ENCODE data around the gene TMEFF1. TPM values are rescaled to one million over a fixed set of nuclear protein-coding genes. Genes with fewer than 3 reads are reported as not detected.
A peak's percentile ranks its signal among the peaks of the same experiment; 100 is the strongest.

The TMEFF1 gene
- total RNA-seq, 1 donor from 2014 or later, result 171 TPM

DNA sequence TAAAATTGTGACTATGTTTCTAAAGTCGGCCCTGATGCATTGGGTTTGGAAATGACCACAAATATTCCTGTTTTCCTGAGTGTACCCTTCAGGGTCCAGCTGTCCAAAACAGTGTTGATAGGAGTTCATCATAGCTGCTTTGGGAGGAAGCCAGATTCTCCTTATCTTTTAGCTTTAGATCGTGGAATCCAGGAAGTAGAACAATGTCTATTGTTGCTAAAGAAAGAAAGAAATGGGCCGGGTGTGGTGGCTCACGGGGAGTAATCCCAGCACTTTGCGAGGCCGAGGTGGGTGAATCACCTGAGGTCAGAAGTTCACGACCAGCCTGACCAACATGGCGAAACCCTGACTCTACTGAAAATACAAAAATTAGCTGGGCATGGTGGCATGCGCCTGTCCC, 114.4 kb downstream of the TMEFF1 start:
- no peak overlapping the region for H3K4me3 Mint-ChIP-seq (ENCODE audit: unreplicated experiment)
- no peak for DNase-seq
- no peaks in the 10 kb centered on the region for H3K4me1 Mint-ChIP-seq (ENCODE audit: low read depth, unreplicated experiment)
- TF ChIP-seq CTCF (IDR thresholded peaks at IDR 0.05; ENCODE audit: partially characterized antibody, unreplicated experiment), result no peak
- peak overlapping the region; percentile 50 for H3K27ac Mint-ChIP-seq (ENCODE audit: unreplicated experiment)
- H3K27me3 Mint-ChIP-seq (ENCODE audit: unreplicated experiment), result peaks cover 4% of the 10 kb centered on the region
- peaks cover 7% of the 10 kb centered on the region for H3K9me3 Mint-ChIP-seq (ENCODE audit: unreplicated experiment)
- H3K36me3 Mint-ChIP-seq (ENCODE audit: unreplicated experiment), result no peaks in the 10 kb centered on the region

- no peak overlapping the region for H3K4me3 Mint-ChIP-seq (ENCODE audit: unreplicated experiment)
- H3K27ac Mint-ChIP-seq (ENCODE audit: unreplicated experiment), result no peak overlapping the region
- H3K9me3 Mint-ChIP-seq (ENCODE audit: unreplicated experiment), result peaks cover 7% of the 10 kb centered on the region
- no peaks in the 10 kb centered on the region for H3K4me1 Mint-ChIP-seq (ENCODE audit: low read depth, unreplicated experiment)
- TF ChIP-seq CTCF (IDR thresholded peaks at IDR 0.05; ENCODE audit: partially characterized antibody, unreplicated experiment), result no peak
- no peak for DNase-seq
- no peaks in the 10 kb centered on the region for H3K36me3 Mint-ChIP-seq (ENCODE audit: unreplicated experiment)
- H3K27me3 Mint-ChIP-seq (ENCODE audit: unreplicated experiment), result peaks cover 4% of the 10 kb centered on the region
Measured at GRCh38 chr9:100589582-100589981, 116.6 kb downstream of the TMEFF1 start.

DNA sequence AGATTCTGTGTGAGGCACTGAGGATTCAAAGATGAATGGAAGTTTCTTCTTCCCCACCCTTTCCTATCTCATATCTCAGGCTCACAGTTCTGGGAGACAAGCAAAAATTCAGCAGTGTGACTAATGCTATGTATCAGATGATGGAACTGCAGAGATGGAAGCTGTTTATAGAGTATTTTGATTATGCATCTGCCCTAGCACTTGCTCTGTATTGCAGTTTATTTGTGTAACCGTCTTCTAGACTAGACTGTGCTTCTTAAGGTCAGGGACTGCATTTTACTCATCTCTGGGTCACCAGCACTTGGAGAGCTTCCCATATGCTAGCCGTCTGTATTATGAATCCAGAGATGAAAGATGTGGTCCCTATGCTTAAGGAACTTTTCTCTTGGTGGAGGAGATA, 117.5 kb downstream of the TMEFF1 start:
- TF ChIP-seq CTCF (IDR thresholded peaks at IDR 0.05; ENCODE audit: partially characterized antibody, unreplicated experiment), result no peak
- peaks cover 3% of the 10 kb centered on the region for H3K4me1 Mint-ChIP-seq (ENCODE audit: low read depth, unreplicated experiment)
- peaks cover 10% of the 10 kb centered on the region for H3K9me3 Mint-ChIP-seq (ENCODE audit: unreplicated experiment)
- H3K27me3 Mint-ChIP-seq (ENCODE audit: unreplicated experiment), result peaks cover 4% of the 10 kb centered on the region
- no peak overlapping the region for H3K4me3 Mint-ChIP-seq (ENCODE audit: unreplicated experiment)
- H3K27ac Mint-ChIP-seq (ENCODE audit: unreplicated experiment), result no peak overlapping the region
- DNase-seq, result no peak
- H3K36me3 Mint-ChIP-seq (ENCODE audit: unreplicated experiment), result no peaks in the 10 kb centered on the region

DNA sequence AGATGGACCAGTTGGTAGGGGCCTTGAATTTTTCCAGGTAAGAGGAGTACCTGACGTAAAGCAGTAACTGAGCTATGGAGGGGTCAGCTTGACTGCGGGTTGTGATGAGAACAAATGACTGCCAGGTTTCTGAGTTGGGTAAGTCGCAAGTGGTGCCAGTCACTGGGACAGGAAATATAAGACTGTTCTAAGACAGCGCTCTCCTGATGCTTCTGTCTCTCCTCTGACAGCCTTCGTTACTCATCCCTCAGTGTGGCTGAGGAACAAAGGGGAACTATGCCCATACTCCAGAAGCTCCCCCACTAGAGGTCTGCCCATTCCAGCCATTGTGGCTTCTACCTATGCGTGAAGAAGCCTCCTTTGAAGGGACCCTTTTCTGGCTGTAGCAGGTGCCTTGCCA, 118.2 kb downstream of the TMEFF1 start:
- H3K36me3 Mint-ChIP-seq (ENCODE audit: unreplicated experiment), result no peaks in the 10 kb centered on the region
- no peak for TF ChIP-seq CTCF (IDR thresholded peaks at IDR 0.05; ENCODE audit: partially characterized antibody, unreplicated experiment)
- H3K4me1 Mint-ChIP-seq (ENCODE audit: low read depth, unreplicated experiment), result peaks cover 3% of the 10 kb centered on the region
- peak overlapping the region; percentile 28 for H3K27ac Mint-ChIP-seq (ENCODE audit: unreplicated experiment)
- peaks cover 4% of the 10 kb centered on the region for H3K27me3 Mint-ChIP-seq (ENCODE audit: unreplicated experiment)
- H3K9me3 Mint-ChIP-seq (ENCODE audit: unreplicated experiment), result peaks cover 10% of the 10 kb centered on the region
- no peak overlapping the region for H3K4me3 Mint-ChIP-seq (ENCODE audit: unreplicated experiment)
- no peak for DNase-seq

DNA sequence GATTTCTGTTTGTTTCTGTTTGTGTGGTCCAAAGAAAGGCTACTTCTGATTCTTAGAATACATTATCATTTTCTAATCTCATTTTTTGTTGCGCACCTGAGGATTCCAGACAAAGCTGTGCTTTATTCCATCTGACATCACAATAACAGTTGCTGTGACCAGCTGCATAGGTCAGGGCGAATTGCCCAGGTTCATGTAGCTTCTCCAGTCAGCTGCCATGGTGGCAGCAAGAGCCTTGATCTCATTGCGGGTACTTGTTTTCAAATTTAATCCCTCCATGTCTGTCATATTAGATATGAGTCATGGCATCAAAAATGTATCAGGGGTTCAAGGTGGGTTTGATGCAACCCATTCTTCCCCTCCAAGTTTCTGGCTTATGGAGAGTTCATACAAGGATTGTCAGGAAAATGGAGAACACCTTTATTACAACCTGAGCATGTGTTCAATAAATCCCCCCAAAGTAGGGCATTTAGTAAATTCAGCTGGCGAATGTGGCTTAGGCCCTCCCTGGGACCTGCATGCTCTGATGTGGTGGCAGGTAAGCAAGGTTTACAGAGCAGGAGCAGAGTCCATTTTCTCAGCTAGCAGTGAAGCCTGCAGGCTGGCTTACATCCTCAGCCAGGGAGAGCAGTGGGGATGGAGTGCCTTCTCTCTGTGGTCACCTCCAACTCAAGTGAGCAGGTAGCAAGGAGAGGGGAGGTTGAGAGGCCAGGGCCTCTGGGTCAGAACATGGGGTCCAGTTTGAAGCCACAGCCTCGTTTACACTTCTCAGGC, 118.9 kb downstream of the TMEFF1 start:
- no peaks in the 10 kb centered on the region for H3K36me3 Mint-ChIP-seq (ENCODE audit: unreplicated experiment)
- DNase-seq, result no peak
- H3K4me3 Mint-ChIP-seq (ENCODE audit: unreplicated experiment), result no peak overlapping the region

More for the DNA sequence above, 118.9 kb downstream of the TMEFF1 start:
- Mint-ChIP-seq H3K27ac (ENCODE audit: unreplicated experiment) (peak overlapping the region; percentile 34), H3K4me1 (ENCODE audit: low read depth, unreplicated experiment) (peaks cover 3% of the 10 kb centered on the region), H3K27me3 (ENCODE audit: unreplicated experiment) (peaks cover 5% of the 10 kb centered on the region), H3K9me3 (ENCODE audit: unreplicated experiment) (peaks cover 9% of the 10 kb centered on the region)
- TF ChIP-seq CTCF (IDR thresholded peaks at IDR 0.05; ENCODE audit: partially characterized antibody, unreplicated experiment), result no peak
